ENCODE data around the gene PRMT3. TPM values are rescaled to one million over a fixed set of nuclear protein-coding genes. Genes with fewer than 3 reads are reported as not detected.
"Not testable (repeated sequence)": the region's sequence is repeated elsewhere in the genome, so short reads cannot be mapped to it uniquely, and the experiment has no call there.

PRMT3 gene
- total RNA-seq, 1 experiment from 2014 or later, result 23.5 TPM

DNA sequence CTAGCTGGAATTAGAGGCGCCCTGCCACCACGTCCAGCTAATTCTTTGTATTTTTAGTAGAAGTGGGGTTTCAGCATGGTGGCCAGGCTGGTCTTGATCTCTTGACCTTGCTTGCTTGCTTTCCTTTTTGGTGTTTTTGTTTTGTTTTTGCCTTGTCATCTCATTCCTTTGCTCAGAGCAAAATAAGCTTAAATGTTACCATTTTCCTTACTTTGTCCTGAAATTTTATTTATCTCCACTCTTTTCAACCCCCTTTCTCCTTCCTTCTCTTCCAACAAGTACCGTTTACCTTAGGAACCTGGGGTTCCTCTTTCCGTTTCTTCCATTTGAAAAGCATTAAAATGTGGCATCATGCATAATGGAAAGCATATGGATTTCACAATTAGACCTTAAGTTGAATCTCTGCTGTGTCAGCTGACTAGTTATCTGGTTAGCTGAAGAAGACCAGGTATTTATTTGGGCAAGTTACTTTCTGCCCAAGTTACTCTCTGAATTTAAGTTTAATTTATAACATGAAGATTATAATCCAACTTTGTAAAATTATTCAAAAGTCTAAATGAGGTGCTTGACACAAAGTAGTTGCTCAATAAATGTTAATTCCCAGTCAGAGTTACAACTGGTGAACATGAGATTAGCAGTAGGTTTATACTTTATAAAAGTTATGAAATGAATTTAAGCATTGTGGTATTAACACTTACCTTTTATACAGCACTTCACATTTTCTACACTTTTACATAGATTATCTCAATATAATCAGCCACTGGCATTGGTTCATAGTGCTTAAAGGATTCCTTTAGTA lies 69.7 kb downstream of the PRMT3 start:
- DNase-seq (ENCODE audit: low read depth), result no peak

DNA sequence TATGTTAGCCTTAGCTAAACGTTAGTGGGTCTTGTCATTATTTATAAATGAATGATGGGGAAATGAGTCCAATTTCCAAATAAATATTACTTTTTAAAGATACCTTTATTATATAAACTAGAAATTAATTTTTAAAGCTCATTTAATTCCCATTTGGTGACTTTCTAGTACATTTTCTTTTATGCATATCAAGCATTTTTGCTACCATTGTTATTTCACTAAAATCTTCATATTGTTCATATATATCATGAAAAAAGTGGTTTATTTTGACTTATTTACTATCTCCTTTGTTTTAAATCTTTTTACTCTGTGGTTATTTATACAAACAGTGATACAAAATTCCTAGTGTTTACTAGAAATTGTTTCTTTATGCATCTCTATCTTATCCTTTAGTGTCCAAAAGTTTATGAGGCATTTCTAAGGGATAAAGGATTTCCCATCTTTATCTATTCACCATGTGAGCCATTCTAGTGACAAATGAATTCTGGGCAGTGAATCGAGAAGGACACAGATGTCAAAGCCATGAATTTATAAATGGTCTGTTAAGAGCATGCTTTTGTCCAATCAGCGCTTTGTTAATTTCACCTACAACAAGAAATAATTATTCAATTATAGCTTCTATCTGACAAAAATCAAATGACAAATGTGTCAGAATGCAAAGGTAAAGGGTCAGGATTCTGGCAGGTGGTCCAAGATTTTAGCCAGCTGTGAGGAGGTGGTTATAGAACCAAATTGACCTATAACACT lies 70.6 kb downstream of the PRMT3 start:
- no peak for DNase-seq (ENCODE audit: low read depth)

DNA sequence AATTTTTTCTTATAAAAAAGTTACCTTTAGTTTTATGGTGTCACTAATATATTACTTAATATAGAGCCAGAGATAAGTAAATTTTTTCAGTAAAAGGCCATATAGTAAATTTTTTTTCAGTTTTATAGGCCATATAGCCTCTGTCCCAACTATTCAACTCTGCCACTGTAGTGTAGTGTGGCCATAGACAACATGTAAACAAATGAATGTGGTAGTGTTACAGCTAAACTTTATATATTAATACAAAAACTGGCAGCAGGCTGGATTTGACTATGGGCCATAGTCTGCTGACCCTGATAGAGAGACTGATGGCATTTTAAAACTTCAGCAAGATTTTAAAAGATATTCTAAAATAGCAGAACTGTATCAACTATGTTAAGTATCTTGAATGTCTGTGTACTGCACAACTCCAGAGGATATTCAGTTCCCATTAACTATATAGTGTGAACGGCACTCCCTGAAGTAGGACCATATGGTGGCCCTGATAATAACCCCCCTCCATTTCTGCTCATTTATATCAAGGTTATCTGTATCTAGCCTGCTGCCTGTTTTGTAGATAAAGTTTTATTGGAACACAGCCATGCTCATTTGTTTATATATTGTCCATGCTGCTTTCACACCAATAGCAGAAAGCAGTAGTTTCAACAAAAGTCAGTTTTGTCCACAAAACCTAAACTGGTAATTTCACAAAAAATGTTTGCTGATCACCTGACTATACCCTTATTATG lies 71.6 kb downstream of the PRMT3 start:
- DNase-seq (ENCODE audit: low read depth), result no peak

DNA sequence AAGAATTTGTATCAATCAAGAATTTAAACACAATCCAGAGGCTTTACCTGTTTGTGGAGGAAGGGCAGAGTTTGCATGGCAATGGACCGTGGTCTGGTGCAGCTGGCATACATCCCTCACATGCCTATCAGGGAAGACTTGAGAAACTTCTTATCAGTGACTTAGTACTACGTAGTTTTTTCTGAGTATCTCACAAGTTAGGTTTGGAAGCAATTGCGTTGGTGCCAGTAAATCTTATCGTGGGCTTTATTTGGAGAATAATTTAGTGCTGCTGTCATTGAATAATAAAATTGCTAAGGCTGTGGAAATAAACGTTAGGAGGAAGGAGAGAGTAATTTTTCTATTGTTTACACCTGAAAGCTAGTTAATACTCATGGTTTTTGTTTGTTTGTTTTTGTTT lies 72.3 kb downstream of the PRMT3 start:
- no peak for DNase-seq (ENCODE audit: low read depth)

DNA sequence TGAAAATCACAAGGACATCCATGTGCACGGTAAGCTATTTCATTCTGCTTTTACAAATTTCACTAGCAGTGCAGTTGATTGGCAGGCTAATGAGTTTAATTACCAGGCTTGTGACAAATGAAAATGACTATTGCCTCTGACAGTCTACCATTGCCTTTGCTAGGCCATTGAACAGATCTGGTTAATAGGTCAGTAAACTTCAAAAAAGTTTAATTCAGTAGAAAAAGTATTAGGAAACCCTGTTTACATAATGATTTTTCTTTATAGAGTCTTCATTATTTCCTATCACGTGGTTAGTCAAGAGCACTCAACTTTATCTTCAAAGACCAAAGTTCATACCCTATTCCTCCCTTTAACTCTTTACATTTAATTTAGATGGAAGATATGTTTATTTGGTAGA lies 77.0 kb downstream of the PRMT3 start:
- DNase-seq (ENCODE audit: low read depth), result no peak

DNA sequence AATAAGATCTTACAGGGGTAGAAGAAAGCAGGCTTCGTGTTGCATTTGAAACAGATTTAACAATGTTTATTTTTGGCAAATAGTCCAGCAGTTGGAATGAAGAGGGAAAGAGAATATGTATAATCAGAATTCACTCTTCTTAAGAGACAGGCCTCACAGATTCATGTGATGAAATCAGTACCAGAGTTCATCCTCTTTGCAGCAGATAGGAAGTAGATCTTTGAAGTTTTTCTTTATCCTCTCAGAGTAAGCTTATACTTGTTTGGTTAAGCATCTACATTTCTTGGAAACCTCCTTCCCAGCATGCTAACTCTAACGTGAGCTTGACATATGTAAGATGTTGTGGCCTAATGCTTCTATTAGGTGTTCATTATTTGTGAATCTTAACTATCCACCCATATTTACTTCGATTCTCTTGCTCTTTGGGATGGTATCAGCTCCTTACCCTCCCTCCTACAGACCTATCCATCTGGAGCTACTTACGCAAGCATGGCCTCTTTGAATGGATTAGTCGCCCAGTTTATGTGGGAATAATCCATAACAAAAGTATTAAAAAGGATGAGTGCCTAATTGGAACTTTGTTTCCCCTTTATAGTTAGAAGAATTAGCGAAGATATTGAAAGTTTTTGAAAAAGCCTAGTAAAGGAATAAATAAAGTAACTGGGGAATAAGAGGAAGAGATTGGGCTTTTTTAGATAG lies 80.1 kb downstream of the PRMT3 start:
- no peak for DNase-seq (ENCODE audit: low read depth)

DNA sequence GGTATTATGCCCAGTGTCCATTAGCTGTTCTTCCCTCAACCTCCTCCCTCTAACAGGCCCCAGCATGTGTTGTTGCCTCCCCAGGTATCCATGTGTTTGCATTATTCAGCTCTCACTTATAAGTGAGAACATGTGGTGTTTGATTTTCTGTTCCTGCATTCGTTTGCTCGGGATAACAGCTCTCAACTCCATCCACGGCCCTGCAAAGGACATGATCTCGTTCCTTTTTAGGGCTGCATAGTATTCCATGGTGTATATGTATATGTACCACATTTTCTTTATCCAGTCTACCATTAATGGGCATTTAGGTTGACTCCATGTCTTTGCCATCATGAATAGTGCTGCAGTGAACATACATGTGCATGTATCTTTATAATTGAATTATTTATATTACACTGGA lies 82.8 kb downstream of the PRMT3 start:
- no peak for DNase-seq (ENCODE audit: low read depth)

DNA sequence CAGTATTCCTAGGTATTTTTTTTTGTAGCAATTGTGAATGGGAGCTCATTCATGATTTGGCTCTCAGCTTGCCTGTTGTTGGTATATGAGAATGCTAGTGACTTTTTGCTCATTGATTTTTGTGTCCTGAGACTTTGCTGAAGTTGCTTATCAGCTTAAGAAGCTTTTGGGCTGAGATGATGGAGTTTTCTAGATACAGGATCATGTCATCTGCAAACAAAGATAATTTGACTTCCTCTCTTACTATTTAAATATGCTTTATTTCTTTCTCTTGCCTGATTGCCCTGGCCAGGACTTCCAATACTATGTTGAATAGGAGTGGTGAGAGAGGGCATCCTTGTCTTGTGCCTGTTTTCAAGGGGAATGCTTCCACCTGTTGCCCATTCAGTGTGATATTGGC lies 84.4 kb downstream of the PRMT3 start:
- not testable (repeated sequence) for DNase-seq (ENCODE audit: low read depth)

DNA sequence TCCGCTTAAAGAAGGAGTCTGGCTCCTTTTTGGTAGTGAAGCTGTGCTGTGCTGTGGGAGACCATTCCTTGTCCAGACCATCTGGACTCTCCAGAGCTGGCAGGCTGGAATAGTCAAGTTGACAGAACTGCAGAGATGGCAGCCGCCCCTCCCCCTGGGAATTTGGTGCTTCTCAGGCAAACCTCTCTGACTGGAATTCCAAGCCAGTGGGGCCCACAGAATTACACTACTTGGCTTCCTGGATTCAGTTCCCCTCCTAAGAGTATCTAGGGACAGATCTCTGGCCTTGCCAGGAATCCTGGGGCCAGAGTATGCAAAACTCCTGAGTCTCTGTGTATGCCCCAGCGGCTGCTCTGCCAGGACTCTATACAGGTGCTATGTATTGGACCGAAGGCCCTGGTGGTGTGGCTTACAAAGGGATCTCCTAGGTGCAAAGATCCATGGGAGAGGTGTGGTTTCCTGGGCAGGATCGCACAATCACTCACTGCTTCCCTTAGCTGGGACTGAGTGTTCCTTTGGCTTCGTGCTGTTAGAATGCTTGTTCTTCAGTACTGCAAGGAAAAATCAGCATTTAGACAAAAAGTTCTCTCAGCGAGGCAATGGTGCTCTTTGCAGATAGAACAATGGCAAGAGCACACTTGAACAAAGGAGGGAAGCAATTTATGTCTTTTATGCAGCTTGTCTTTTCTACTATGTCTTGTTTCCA lies 86.8 kb downstream of the PRMT3 start:
- DNase-seq (ENCODE audit: low read depth), result no peak

DNA sequence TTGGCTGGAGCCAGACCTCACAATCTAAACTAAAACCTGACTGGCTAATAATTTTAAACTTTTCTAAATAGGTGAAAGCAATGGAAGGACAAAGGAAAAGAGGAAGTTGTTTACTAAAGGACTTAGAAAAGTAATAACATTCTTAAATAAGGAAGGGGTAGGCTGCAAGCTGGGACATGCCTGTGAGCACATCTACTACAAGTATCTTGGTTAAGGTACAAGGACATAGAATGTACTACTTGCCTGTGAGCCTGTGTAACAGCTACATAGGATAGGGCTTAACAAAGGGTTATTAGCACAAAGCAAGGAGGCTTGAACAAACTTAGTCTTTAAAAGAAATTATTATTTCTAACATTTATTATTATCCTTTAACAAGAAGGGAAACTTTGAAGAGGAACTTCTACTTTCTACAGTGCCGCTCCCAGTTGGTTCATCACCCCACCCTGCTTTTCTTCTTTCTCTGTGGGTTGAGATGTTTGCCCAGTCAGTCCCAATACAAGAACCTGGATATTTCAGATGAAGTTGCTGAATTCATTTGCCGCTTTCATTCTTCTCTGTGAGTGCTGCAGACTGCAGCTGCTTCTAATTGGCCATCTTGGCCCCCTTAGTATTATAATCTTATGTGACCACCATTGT lies 87.5 kb downstream of the PRMT3 start:
- DNase-seq (ENCODE audit: low read depth), result no peak

DNA sequence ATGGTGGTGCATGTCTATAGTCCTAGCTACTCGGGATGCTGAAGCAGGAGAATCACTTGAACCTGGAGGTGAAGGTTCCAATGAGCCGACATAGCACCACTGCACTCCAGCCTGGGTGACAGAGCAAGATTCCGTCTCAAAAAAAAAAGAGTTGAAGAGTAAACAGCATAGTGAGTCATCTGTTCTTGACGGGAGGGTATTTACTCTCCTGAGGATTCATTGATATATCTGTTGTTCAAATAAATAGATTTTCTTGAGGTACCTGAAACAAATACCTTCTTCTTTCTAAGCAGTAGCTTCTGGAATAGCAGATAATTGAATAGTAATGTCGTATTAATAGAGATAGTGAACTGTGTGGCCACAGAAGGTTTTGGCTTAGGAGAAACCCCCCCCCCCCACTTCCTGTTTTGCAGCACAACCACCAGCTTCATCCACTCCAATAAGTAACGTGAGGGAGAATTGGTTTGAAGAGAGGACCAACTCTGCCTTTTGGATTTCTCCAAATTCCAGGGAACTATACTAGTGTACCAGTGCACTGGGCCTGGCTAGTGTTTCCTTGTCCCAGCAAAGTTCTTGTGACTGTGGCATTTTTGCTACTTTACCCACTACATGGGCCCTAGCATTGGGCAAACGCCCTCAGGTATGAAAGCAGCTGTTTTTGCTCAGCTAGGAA lies 90.0 kb downstream of the PRMT3 start:
- peak; percentile 3 for DNase-seq (ENCODE audit: low read depth)

DNA sequence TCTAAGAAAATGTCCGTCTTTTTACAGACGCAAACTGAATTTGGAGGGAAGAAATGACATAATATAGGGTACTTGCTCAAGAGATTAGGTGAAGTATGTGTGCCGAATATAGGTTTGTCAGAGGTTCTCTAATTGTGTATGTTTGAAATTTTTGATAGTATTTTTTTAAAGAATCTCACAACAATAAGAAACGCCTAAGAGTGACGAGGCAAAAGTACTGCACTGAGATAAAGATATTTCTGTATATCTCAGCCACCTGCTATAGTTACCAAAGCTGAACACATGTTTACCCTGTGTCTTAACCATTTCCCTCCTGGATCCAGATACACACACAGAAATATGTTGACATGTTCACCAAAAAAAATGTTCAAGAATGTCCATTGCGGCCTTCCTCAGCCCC lies 92.0 kb downstream of the PRMT3 start:
- DNase-seq (ENCODE audit: low read depth), result no peak

DNA sequence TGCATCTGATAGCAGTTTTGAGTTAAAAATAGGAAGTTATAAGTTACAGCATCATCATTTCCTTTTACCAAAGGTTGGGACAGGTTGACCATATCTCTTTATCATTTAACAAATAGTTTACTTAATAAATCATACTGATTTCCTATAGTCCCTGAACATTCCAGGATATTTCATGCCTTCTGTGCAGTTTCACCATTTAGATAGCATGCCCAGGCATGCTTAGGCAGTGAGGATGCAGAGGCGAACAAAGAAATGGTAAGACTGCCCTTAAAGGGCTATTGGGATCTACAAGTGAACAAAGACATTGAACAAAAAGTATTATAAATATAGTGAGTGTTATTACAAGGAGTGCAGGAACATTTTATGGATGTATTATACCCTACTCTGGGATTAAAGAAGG lies 96.4 kb downstream of the PRMT3 start:
- no peak for DNase-seq (ENCODE audit: low read depth)

DNA sequence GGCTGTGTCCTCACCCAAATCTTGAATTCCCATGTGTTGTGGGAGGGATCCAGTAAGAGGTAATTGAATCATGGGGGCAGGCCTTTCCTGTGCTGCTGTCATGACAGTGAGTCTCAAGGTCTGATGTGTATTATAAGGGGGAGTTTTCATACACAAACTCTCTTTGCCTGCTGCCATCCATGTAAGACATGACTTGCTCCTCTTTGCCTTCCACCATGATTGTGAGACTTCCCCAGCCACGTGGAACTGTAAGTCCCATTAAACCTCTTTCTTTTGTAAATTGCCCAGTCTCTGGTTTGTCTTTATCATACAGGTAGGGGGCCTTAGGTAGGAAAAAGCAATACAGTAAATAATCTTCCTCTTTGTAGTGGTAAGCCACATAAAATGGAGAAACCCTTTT lies 96.9 kb downstream of the PRMT3 start:
- not testable (repeated sequence) for DNase-seq (ENCODE audit: low read depth)

DNA sequence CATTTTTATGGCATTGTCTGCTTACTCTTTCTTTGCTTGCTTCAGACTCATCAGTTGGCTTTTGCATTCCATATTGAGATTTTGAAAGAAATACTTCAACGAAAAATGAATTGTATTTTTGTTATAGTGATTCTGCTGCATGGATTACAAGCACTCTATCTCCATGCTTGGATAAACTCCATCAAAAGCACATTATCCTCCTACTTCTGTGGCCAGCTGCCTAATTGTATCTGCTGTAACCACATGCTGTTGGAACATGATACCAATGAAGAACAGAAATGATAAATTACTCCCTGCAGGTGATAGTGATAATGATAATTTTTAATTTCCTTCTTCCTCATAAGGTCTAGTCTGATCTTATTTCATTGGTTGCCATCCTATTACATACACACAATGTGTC lies 100.8 kb downstream of the PRMT3 start:
- DNase-seq (ENCODE audit: low read depth), result no peak

DNA sequence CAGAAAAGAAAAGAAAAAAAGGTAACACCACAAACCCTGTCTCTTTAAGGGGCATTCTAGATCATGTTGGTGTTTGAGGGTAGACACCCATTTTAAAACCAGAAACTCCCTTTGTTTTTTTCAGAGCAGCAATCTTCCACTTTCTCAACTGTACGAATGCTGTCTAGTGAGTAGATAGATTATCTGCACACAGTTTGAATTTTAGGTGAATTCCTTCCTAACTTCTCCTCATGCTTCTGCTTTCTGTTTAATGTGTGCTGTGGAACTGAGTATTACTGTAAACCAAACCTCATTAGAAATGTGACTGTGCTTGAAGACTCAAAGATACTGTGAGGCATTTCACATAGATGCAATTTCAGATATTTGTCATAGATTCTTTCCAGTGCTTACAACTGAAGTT lies 102.4 kb downstream of the PRMT3 start:
- no peak for DNase-seq (ENCODE audit: low read depth)

DNA sequence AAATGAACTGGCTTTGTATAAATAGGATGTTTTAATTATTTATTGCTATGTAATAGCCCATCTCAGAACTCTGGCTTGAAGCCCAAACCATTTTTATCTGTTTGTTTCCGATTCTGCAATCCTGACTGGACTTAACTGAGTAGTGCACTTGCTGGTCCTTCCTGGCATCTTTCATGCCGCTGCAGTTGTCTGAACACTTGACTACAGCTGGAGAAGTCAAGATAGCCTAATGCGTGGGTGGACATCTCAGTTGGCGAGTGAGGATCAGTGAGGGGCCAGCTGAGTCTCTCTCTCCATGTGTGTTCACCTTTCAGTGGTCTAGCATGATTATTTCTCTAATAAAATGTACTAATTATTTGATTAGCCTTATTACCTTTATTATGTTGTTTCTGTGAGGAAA lies 105.8 kb downstream of the PRMT3 start:
- DNase-seq (ENCODE audit: low read depth), result no peak

DNA sequence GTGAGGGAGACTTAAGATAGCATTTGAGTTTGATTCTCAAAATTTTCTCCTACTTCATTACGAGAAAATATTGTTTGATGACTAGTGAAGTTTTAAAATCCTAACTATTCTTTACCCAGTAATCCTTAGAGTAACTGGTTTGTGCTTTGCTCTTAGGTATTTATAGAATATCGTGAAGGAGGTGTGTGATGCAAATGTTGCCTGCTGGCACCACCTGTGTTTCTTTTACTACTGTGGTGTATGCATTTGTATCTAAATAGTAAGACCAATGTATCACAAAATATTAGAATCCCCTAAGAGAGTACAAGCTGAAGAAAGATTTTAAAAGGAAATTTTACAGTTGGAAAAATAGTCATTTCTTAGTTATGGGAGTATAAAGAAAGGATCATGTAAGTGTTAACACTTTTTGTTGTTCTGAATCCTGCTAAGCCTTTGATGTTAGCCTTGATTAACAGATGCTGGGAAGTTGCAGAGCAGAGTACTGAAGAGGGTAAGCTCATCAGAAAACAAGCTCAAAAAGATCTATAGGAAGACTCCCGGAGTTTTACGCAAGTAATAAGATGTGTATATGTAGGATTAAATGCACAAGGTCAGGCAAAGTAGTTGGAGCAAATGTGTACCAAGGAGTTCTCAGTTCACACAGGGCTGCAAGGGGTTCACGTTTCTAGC lies 109.7 kb downstream of the PRMT3 start:
- DNase-seq (ENCODE audit: low read depth), result no peak

DNA sequence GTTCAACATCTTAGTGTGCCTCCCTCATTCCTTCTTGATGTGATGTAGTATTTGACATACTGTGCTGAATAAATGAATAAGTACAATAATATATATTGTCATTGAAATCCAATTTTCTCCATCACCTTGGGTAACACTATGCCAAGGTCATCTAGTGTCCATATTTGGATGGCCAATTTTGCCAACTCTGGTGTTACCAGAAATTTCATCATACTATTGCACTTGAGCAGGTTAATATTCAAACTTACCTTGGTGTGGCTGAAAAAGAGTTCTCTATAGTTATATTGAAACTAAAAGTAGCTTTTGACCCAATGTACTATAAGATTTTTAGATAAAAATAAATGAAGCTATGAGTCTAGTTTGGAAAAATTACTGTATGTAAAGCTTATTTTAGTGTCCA lies 113.7 kb downstream of the PRMT3 start:
- no peak for DNase-seq (ENCODE audit: low read depth)

DNA sequence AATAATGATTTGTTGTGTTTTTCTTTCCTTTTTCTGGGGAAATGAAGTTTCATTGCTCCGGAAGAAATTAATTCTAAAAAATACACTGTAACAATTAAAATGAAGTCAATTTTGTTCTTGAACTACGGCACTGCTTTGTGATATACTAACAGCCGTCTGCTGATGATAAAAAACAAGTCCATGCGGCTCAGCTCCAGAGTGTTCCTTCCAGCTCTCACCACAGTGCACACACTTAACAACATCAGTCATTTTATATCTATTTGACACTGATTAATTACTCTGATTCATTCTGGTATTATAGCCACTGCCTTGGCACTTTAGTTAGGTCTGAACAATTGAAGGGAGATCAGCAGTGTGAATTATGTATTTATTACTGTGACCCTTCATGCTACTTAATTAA lies 114.5 kb downstream of the PRMT3 start:
- no peak for DNase-seq (ENCODE audit: low read depth)

Measured in LHCN-M2 (cell line).